Muscle of arm (tissue), 12 donors: ENCODE measurements around the gene CRY1. TPM values are rescaled to one million over a fixed set of nuclear protein-coding genes. Genes with fewer than 3 reads are reported as not detected.

Experiments
- polyA plus RNA-seq, 12 donors: library from polyadenylated mRNA; unstranded; fragments of 120-200 nt; gene quantifications; one replicate each; pipeline ENCODE4 v1.2.1, GENCODE V29; 2013; ENCODE audit not compliant: insufficient read length in 12 of 12

CRY1 gene
- polyA plus RNA-seq, 12 donors = 13.3 to 30.3 (median 16.9) TPM; not detected in 1

Other genes with a start within 250 kb of the CRY1 start
- 100 to 1,000 TPM in 1 of 12 donors, 10 to 100 TPM in 11; 57.7 to 169 (median 74.8) TPM for gene TMEM263, start 137.6 kb downstream of the CRY1 start, polyA plus RNA-seq
- 100 to 1,000 TPM in 1 of 12 donors, 10 to 100 TPM in 11; 24.6 to 132 (median 32.2) TPM for gene MTERF2, start 106.4 kb downstream of the CRY1 start, polyA plus RNA-seq